Mesendoderm (in vitro differentiated cells): ENCODE data around the gene TSPEAR.

ENCODE experiments used
- DNase-seq: peaks from one replicate; pipeline ENCODE4 v3.0.0; 2013
- H2AK5ac ChIP-seq: 2 replicates; pipeline ENCODE4 v1.6.1; 2013; ENCODE audit warnings: low read length, inconsistent platforms
- H2BK120ac ChIP-seq: 2 replicates; pipeline ENCODE4 v1.6.1; 2013; ENCODE audit warnings: low read depth, mild to moderate bottlenecking, low read length, moderate library complexity, mixed read lengths
- H2BK15ac ChIP-seq: replicated peaks from 2 replicates; pipeline ENCODE4 v1.6.1; 2013; ENCODE audit warnings: low read depth, mild to moderate bottlenecking, moderate library complexity
- H2BK5ac ChIP-seq: 2 replicates; pipeline ENCODE4 v1.6.1; 2013; ENCODE audit warnings: low read length, inconsistent platforms
- H3K18ac ChIP-seq: 2 replicates; pipeline ENCODE4 v1.6.1; 2013; ENCODE audit warnings: mild to moderate bottlenecking, low read length, mixed read lengths
- H3K23ac ChIP-seq: one replicate; pipeline ENCODE4 v1.6.1; 2013; ENCODE audit warnings: low read length
- H3K27ac ChIP-seq: 2 replicates; pipeline ENCODE4 v1.5.1; 2013; ENCODE audit warnings: low read depth, mild to moderate bottlenecking, inconsistent platforms, low read length, moderate library complexity
- H3K27me3 ChIP-seq: 2 replicates; pipeline ENCODE4 v1.6.1; 2013; ENCODE audit warnings: low read length, control low read depth, mild to moderate bottlenecking, inconsistent platforms; ENCODE audit not compliant: insufficient read depth, poor library complexity
- H3K36me3 ChIP-seq: 2 replicates; pipeline ENCODE4 v1.6.1; 2013; ENCODE audit warnings: low read length, inconsistent platforms; ENCODE audit not compliant: control insufficient read depth, insufficient read depth
- H3K4ac ChIP-seq: one replicate; pipeline ENCODE4 v1.6.1; 2013; ENCODE audit warnings: low read depth, mild to moderate bottlenecking, low read length, moderate library complexity
- H3K4me1 ChIP-seq: 2 replicates; pipeline ENCODE4 v1.6.1; 2013; ENCODE audit warnings: low read depth, low read length, inconsistent platforms; ENCODE audit not compliant: control insufficient read depth
- H3K4me2 ChIP-seq: 2 replicates; pipeline ENCODE4 v1.6.1; 2013; ENCODE audit warnings: low read length
- H3K4me3 ChIP-seq: 2 replicates; pipeline ENCODE4 v1.5.1; 2013; ENCODE audit warnings: mild to moderate bottlenecking, low read length
- H3K56ac ChIP-seq: one replicate; pipeline ENCODE4 v1.6.1; 2013; ENCODE audit warnings: low read length
- H3K79me1 ChIP-seq: 2 replicates; pipeline ENCODE4 v1.6.1; 2013; ENCODE audit warnings: low read length, inconsistent platforms
- H3K79me2 ChIP-seq: 2 replicates; pipeline ENCODE4 v1.6.1; 2013; ENCODE audit warnings: mild to moderate bottlenecking, low read length; ENCODE audit not compliant: control insufficient read depth, insufficient read depth
- H3K9ac ChIP-seq: 2 replicates; pipeline ENCODE4 v1.6.1; 2013; ENCODE audit warnings: low read length, inconsistent platforms
- H4K5ac ChIP-seq: one replicate; pipeline ENCODE4 v1.6.1; 2013; ENCODE audit warnings: low read length
- H4K8ac ChIP-seq: one replicate; pipeline ENCODE4 v1.6.1; 2013; ENCODE audit warnings: low read depth, mild to moderate bottlenecking, control low read depth, low read length, moderate library complexity
- WGBS: extraction: QIAGEN DNeasy Blood & Tissue Kit; methylation state at CpG from one replicate; pipeline ENCODE4 v1.1.7; 2013; ENCODE audit warnings: low lambda C conversion rate, missing lambda C conversion rate; ENCODE audit not compliant: insufficient coverage; ENCODE audit errors: extremely low coverage; 5-methylcytosine and 5-hydroxymethylcytosine counted together

The TSPEAR gene

DNA sequence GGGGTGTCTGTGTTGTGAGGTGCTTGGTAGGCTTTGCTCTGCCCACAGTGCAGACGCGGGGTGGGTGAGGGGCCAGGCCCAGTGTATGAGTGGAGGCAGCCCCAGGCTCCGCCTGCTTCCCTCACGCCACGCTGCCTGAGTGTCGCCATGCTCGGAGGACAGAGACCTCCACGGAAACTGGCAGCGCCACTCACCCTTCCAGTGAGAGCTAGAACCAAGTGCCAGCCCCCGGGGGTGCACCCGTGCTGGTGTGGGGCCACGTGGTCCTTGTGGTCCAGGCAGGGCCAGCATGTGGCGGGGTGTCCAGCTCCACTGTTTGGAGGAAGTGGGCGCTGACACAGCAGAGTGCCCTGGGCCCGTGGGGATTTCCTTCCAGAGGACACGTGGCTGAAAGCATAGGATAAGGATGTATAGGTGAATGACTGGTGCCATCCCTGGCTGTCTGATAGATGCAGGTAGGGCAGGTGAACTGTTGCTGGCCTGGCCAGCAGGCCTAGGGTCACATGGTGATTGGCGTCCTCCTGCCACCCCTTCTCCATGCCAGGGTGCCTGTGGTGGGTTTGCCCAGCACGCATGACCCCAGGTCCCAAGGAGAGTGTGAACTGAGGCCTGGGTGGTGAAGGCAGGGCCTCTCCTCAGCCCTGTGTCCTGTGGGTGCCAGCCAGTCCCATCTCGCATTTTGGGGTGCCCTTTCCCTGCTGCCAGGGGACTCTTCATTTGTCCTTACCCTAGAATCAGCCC is 252.2 kb downstream of the TSPEAR start:
- Histone ChIP-seq H3K18ac (no peak overlapping the region), H3K9ac (no peak overlapping the region), H2BK5ac (no peak overlapping the region), H4K5ac (no peak overlapping the region), H3K56ac (no peak overlapping the region), H3K4me2 (no peak overlapping the region), H3K23ac (no peak overlapping the region), H3K4me3 (no peak overlapping the region), H2BK15ac (no peak overlapping the region), H3K79me2 (no peaks in the 10 kb centered on the region), H3K27ac (no peak overlapping the region), H2BK120ac (no peak overlapping the region), H3K36me3 (no peaks in the 10 kb centered on the region), H3K27me3 (no peaks in the 10 kb centered on the region), H3K4me1 (no peaks in the 10 kb centered on the region), H4K8ac (no peak overlapping the region), H2AK5ac (no peak overlapping the region), H3K79me1 (peaks cover 2% of the 10 kb centered on the region), H3K4ac (no peak overlapping the region)
- no peak for DNase-seq
- no CpG with 5 or more reads among the region's 19 CpGs for WGBS

DNA sequence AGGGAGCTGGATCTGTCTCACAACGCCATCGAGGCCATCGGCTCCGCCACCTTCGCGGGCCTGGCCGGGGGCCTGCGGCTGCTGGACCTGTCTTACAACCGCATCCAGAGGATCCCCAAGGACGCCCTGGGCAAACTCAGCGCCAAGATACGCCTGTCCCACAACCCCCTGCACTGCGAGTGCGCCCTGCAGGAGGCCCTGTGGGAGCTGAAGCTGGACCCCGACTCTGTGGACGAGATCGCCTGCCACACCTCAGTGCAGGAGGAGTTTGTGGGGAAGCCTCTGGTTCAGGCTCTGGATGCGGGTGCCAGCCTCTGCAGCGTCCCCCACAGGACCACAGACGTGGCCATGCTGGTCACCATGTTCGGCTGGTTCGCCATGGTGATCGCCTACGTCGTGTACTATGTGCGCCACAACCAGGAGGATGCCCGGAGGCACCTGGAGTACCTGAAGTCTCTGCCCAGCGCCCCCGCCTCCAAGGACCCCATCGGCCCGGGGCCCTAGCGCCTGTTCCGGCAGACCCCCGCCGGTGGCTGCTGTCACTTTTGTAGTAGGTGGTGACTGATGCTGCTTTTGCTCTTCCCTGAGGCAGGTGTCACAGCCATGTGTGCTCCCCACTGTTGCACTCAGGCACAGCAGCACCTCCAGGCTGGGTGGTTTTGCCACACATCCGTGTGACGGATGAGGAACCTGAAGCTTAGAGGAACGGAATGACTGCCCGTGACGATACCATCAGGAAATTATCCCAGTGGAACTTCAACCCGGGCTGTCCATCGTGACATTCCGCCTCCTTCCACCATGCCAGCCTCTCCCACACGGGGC is 254.2 kb downstream of the TSPEAR start:
- Histone ChIP-seq H3K79me1 (peaks cover 2% of the 10 kb centered on the region), H2BK5ac (no peak overlapping the region), H3K9ac (no peak overlapping the region), H3K4me1 (no peaks in the 10 kb centered on the region), H3K23ac (no peak overlapping the region), H3K36me3 (no peaks in the 10 kb centered on the region), H2AK5ac (no peak overlapping the region), H3K4ac (no peak overlapping the region), H4K5ac (no peak overlapping the region), H3K18ac (no peak overlapping the region), H3K27me3 (no peaks in the 10 kb centered on the region), H3K4me3 (no peak overlapping the region), H3K27ac (no peak overlapping the region), H3K4me2 (no peak overlapping the region), H3K79me2 (no peaks in the 10 kb centered on the region), H4K8ac (no peak overlapping the region), H2BK15ac (no peak overlapping the region), H3K56ac (no peak overlapping the region), H2BK120ac (no peak overlapping the region)
- no peak for DNase-seq
- no CpG with 5 or more reads among the region's 44 CpGs for WGBS

DNA sequence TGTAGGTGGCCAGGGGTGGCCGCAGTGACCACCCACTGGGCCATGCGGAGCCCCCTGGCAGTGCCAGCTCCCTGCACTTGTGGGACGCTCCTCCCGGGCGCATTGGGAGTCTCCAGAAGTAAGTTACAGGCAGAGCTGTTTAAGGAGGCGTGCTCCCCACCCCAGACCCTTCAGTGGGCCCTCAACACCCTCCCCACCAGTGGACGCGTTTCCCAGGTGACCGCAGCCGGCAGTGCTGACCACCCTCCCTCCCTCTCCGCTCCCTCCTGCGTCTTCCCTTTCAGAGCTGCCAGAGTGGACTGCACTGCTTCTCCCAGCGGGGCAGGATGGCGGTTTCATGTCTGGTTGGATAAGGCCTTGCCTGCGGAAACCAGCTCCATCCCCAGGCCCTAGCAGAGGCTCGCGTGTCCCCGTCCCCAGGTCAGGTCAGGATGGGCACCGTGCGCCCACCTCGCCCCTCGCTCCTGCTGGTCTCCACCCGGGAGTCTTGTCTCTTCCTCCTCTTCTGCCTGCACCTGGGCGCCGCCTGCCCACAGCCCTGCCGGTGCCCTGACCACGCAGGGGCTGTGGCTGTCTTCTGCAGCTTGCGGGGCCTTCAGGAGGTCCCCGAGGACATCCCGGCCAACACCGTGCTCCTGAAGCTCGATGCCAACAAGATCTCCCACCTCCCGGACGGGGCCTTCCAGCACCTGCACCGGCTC is 255.0 kb downstream of the TSPEAR start:
- no peak overlapping the region for H4K8ac ChIP-seq
- H3K4me3 ChIP-seq: no peak overlapping the region
- H2BK120ac ChIP-seq: no peak overlapping the region
- H3K4me2 ChIP-seq: peak overlapping the region; percentile 84
- H3K9ac ChIP-seq: peak overlapping the region; percentile 68
- peak overlapping the region; percentile 79 for H3K56ac ChIP-seq
- H3K27me3 ChIP-seq: no peaks in the 10 kb centered on the region
- H3K36me3 ChIP-seq: no peaks in the 10 kb centered on the region
- H3K4ac ChIP-seq: no peak overlapping the region
- H3K23ac ChIP-seq: no peak overlapping the region
- no peak overlapping the region for H3K27ac ChIP-seq
- no peaks in the 10 kb centered on the region for H3K79me2 ChIP-seq
- H2BK5ac ChIP-seq: no peak overlapping the region
- H3K4me1 ChIP-seq: no peaks in the 10 kb centered on the region
- no peak overlapping the region for H2AK5ac ChIP-seq
- H2BK15ac ChIP-seq: no peak overlapping the region
- no peak overlapping the region for H3K18ac ChIP-seq
- H3K79me1 ChIP-seq: peaks cover 2% of the 10 kb centered on the region
- no CpG with 5 or more reads among the region's 35 CpGs for WGBS
- no peak overlapping the region for H4K5ac ChIP-seq
- DNase-seq: no peak

DNA sequence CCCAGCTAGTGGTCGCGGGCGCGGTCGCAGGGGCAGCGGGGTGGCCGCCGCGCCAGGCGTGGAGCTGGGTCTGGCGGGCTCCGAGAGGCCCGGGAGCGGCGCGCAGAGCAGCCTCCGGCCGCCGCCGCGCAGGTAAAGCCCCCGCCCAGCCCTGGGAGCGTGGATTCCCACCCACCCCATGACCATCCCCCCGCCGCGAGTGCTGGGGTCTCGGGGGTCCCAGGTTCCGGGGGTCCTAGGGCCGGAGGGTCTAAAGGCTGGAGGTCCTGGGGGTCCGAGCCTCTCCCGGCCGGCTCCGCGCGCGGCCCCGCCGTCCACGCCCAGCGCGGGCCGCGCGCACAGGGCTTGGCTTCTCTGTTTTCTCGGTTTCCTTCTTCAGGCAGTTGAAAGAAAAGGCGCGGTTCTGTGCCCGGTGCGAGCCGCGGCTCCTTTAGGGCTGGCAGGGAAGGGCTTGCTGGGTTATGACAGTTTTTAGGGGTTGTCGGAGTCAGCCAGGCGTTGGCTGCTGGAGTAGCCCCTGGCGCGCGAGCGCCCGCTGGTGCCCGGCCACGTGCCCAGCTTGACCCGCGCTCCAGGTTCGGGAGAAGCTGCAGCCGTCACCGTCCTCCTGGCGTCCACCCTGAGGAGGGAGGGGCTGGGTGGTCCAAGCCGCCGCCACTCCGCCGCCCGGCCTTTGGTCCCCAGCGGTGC is 255.7 kb downstream of the TSPEAR start:
- H2BK120ac ChIP-seq: no peak overlapping the region
- H3K4me3 ChIP-seq: peak overlapping the region; percentile 54
- H3K9ac ChIP-seq: peak overlapping the region; percentile 68
- no CpG with 5 or more reads among the region's 72 CpGs for WGBS
- H2BK5ac ChIP-seq: no peak overlapping the region
- H4K8ac ChIP-seq: no peak overlapping the region
- no peaks in the 10 kb centered on the region for H3K27me3 ChIP-seq
- H3K36me3 ChIP-seq: no peaks in the 10 kb centered on the region
- H2BK15ac ChIP-seq: no peak overlapping the region
- H3K4ac ChIP-seq: no peak overlapping the region
- H2AK5ac ChIP-seq: no peak overlapping the region
- no peak overlapping the region for H3K27ac ChIP-seq
- H4K5ac ChIP-seq: no peak overlapping the region
- no peaks in the 10 kb centered on the region for H3K4me1 ChIP-seq
- peak overlapping the region; percentile 84 for H3K4me2 ChIP-seq
- H3K18ac ChIP-seq: peak overlapping the region; percentile 51
- no peaks in the 10 kb centered on the region for H3K79me2 ChIP-seq
- peak; percentile 37 for DNase-seq
- H3K79me1 ChIP-seq: peaks cover 2% of the 10 kb centered on the region
- no peak overlapping the region for H3K23ac ChIP-seq
- peak overlapping the region; percentile 79 for H3K56ac ChIP-seq

DNA sequence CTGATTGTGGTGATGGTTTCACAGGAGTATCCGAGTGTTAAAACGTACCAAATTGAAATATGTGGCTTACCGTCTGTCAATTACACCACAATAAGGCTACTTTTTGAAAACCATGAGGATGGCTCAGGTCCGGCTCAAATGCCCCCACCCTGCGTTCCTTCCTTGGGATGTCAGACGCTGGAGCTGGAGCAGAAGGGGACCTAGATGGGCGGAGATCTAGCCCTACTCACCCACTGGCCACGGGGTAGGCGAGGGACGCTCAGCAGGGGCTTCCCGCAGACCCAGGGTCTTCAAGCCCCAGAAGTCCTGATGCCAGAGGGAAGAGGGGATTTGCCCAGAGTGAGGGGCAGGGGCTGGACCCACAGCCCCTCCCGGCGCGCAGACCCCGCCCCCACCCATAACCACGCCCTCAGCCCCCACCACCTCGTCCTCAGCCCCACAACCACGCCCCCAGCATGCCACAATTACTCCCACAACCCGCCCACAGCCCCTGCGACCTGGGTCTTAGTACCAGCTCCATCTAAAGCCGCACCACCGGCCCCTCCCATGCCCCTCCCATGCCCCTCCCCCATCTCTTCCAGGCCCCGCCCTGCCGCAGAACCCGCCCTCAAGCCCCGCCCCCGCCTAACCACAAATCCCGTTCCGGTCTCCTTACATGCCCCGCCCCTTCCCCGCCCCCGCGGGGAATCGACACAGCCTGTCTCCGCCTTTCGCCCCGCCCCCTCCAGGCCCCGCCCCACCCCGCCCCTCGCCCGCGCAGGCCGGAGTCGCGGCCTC is 256.4 kb downstream of the TSPEAR start, which contains the start of gene LRRC3:
Gene LRRC3, plus strand, starts transcription at position 764 of the 777 bp plus-strand sequence. CDS start 1,135 bp downstream, outside the sequence.
- no CpG with 5 or more reads among the region's 45 CpGs for WGBS
- DNase-seq: peak; percentile 97

More for the DNA sequence above, 256.4 kb downstream of the TSPEAR start, which contains the start of gene LRRC3:
- peaks cover 2% of the 10 kb centered on the region for H3K79me1 ChIP-seq
- H3K4me2 ChIP-seq: peak within 1 kb of the TSS; percentile 84
- no peaks in the 10 kb centered on the region for H3K79me2 ChIP-seq
- no peaks in the 10 kb centered on the region for H3K4me1 ChIP-seq
- H3K27me3 ChIP-seq: no peaks in the 10 kb centered on the region
- peak within 1 kb of the TSS; percentile 68 for H3K9ac ChIP-seq
- H3K4me3 ChIP-seq: peak within 1 kb of the TSS; percentile 54
- H2AK5ac ChIP-seq: no peak within 1 kb of the TSS
- H2BK120ac ChIP-seq: no peak within 1 kb of the TSS
- no peak within 1 kb of the TSS for H4K8ac ChIP-seq
- H3K4ac ChIP-seq: no peak within 1 kb of the TSS
- H3K56ac ChIP-seq: peak within 1 kb of the TSS; percentile 79
- no peak within 1 kb of the TSS for H3K27ac ChIP-seq
- peak within 1 kb of the TSS; percentile 51 for H3K18ac ChIP-seq
- H2BK5ac ChIP-seq: no peak within 1 kb of the TSS
- no peak within 1 kb of the TSS for H4K5ac ChIP-seq
- H3K23ac ChIP-seq: no peak within 1 kb of the TSS
- no peaks in the 10 kb centered on the region for H3K36me3 ChIP-seq
- no peak within 1 kb of the TSS for H2BK15ac ChIP-seq
